Right forelimb (tissue), 1 donor: Measurements from ENCODE around the gene CCNB2.
"Not testable (repeated sequence)": the region's sequence is repeated elsewhere in the genome, so short reads cannot be mapped to it uniquely, and the experiment has no call there.

Experiments used
- DNase-seq: peaks from one replicate; pipeline ENCODE4 v3.0.0-alpha.2; 2018

CCNB2 gene

GRCh38 chr15:59104912-59105732 is at the start of gene CCNB2:
TSS of gene CCNB2 (plus strand) at chr15:59105146. CDS start at chr15:59105269, 123 bp downstream.
- DNase-seq, result peak; percentile 91

- no peak for DNase-seq
These were observed 45.8 kb upstream of the CCNB2 start for GRCh38 chr15:59059076-59059597.

- no peak for DNase-seq
These were observed 44.6 kb upstream of the CCNB2 start for GRCh38 chr15:59060348-59060747.

GRCh38 chr15:59063042-59063441 is 41.9 kb upstream of the CCNB2 start:
- DNase-seq, result no peak

- no peak for DNase-seq
These were observed 35.5 kb upstream of the CCNB2 start for GRCh38 chr15:59069430-59069829.

GRCh38 chr15:59074607-59075006 is 30.3 kb upstream of the CCNB2 start:
- DNase-seq, result no peak

- no peak for DNase-seq
These were observed 17.2 kb upstream of the CCNB2 start for GRCh38 chr15:59087731-59088130.

- no peak for DNase-seq
These were observed 10.9 kb upstream of the CCNB2 start for GRCh38 chr15:59094077-59094476.

- no peak for DNase-seq
These were observed 8.5 kb upstream of the CCNB2 start for GRCh38 chr15:59096429-59096828.

GRCh38 chr15:59099162-59099685 is 5.7 kb upstream of the CCNB2 start:
- DNase-seq, result no peak

- DNase-seq, result no peak
These were observed 389 bp upstream of the CCNB2 start for GRCh38 chr15:59104602-59104911.

- DNase-seq, result no peak
These were observed 908 bp downstream of the CCNB2 start for GRCh38 chr15:59105854-59106253.

- DNase-seq, result no peak
These were observed 6.3 kb downstream of the CCNB2 start for GRCh38 chr15:59111251-59111650.

GRCh38 chr15:59115047-59115446 is 10.1 kb downstream of the CCNB2 start:
- no peak for DNase-seq

- no peak for DNase-seq
These were observed 11.2 kb downstream of the CCNB2 start for GRCh38 chr15:59116141-59116540.

GRCh38 chr15:59116771-59117170 is 11.8 kb downstream of the CCNB2 start:
- DNase-seq, result no peak

- no peak for DNase-seq
These were observed 14.7 kb downstream of the CCNB2 start for GRCh38 chr15:59119625-59120024.

- DNase-seq, result no peak
These were observed 16.0 kb downstream of the CCNB2 start for GRCh38 chr15:59120937-59121336.

GRCh38 chr15:59124261-59124660 is 19.3 kb downstream of the CCNB2 start:
- no peak for DNase-seq

- not testable (repeated sequence) for DNase-seq
These were observed 20.7 kb downstream of the CCNB2 start for GRCh38 chr15:59125683-59126082.

- not testable (repeated sequence) for DNase-seq
These were observed 22.3 kb downstream of the CCNB2 start for GRCh38 chr15:59127255-59127654.

GRCh38 chr15:59131456-59131855 is 26.5 kb downstream of the CCNB2 start:
- no peak for DNase-seq

- DNase-seq, result no peak
These were observed 27.1 kb downstream of the CCNB2 start for GRCh38 chr15:59131969-59132562.

- DNase-seq, result no peak
These were observed 29.0 kb downstream of the CCNB2 start for GRCh38 chr15:59133929-59134427.
